Mononuclear cell (primary cell): Measurements from ENCODE around the gene MALT1. TPM values are rescaled to one million over a fixed set of nuclear protein-coding genes. Genes with fewer than 3 reads are reported as not detected.

Experiments used
- H3K27me3 ChIP-seq: 2 replicates; pipeline ENCODE4 v1.6.0; 2011; ENCODE audit warnings: low read length, control low read depth; ENCODE audit not compliant: insufficient read depth
- H3K4me1 ChIP-seq: 2 replicates; pipeline ENCODE4 v1.5.1; 2011; ENCODE audit warnings: mild to moderate bottlenecking, low read length, control low read depth; ENCODE audit not compliant: insufficient read depth
- H3K4me3 ChIP-seq: 2 replicates; pipeline ENCODE4 v1.5.1; 2011; ENCODE audit warnings: mild to moderate bottlenecking, low read length, moderate library complexity
- H3K9me3 ChIP-seq: 2 replicates; pipeline ENCODE4 v1.5.1; 2011; ENCODE audit warnings: low read depth, mild to moderate bottlenecking, control low read depth, low read length
- total RNA-seq: library from RNA; depleted of rRNA; stranded (reverse); fragments of >200 nt; gene quantifications from one replicate; pipeline ENCODE4 v1.2.3, GENCODE V29; 2012

The MALT1 gene
- total RNA-seq, 1 donor, result 127 TPM

- Histone ChIP-seq H3K4me3 (no peak overlapping the region), H3K9me3 (no peaks in the 10 kb centered on the region)
Measured at GRCh38 chr18:58668211-58668610, 3.1 kb upstream of the MALT1 start.

GRCh38 chr18:58668897-58669296, 2.4 kb upstream of the MALT1 start:
- H3K4me1 ChIP-seq, result peaks cover 35% of the 10 kb centered on the region
- H3K9me3 ChIP-seq, result no peaks in the 10 kb centered on the region
- no peaks in the 10 kb centered on the region for H3K27me3 ChIP-seq
- no peak overlapping the region for H3K4me3 ChIP-seq

More at GRCh38 chr18:58668211-58668610, 3.1 kb upstream of the MALT1 start:
- no peaks in the 10 kb centered on the region for H3K27me3 ChIP-seq
- peaks cover 28% of the 10 kb centered on the region for H3K4me1 ChIP-seq

- Histone ChIP-seq H3K27me3 (no peaks in the 10 kb centered on the region), H3K4me3 (no peak overlapping the region), H3K9me3 (no peaks in the 10 kb centered on the region), H3K4me1 (peaks cover 45% of the 10 kb centered on the region)
Measured at GRCh38 chr18:58669731-58670378, 1.4 kb upstream of the MALT1 start.

GRCh38 chr18:58670404-58671110, 708 bp upstream of the MALT1 start:
- H3K4me3 ChIP-seq, result peak overlapping the region; percentile 48
- H3K4me1 ChIP-seq, result peaks cover 51% of the 10 kb centered on the region
- H3K27me3 ChIP-seq, result no peaks in the 10 kb centered on the region
- no peaks in the 10 kb centered on the region for H3K9me3 ChIP-seq

- no peaks in the 10 kb centered on the region for H3K9me3 ChIP-seq
- peaks cover 59% of the 10 kb centered on the region for H3K4me1 ChIP-seq
- H3K27me3 ChIP-seq, result no peaks in the 10 kb centered on the region
- peak overlapping the region; percentile 77 for H3K4me3 ChIP-seq
Measured at GRCh38 chr18:58671632-58672564, 633 bp downstream of the MALT1 start.

- no peaks in the 10 kb centered on the region for H3K27me3 ChIP-seq
- no peaks in the 10 kb centered on the region for H3K9me3 ChIP-seq
- peaks cover 54% of the 10 kb centered on the region for H3K4me1 ChIP-seq
- H3K4me3 ChIP-seq, result no peak overlapping the region
Measured at GRCh38 chr18:58674159-58674558, 2.9 kb downstream of the MALT1 start.

- Histone ChIP-seq H3K9me3 (no peaks in the 10 kb centered on the region), H3K4me3 (no peak overlapping the region), H3K4me1 (peaks cover 50% of the 10 kb centered on the region), H3K27me3 (no peaks in the 10 kb centered on the region)
Measured at GRCh38 chr18:58674863-58675472, 3.7 kb downstream of the MALT1 start.

- Histone ChIP-seq H3K27me3 (no peaks in the 10 kb centered on the region), H3K4me3 (no peak overlapping the region), H3K9me3 (no peaks in the 10 kb centered on the region), H3K4me1 (peaks cover 40% of the 10 kb centered on the region)
Measured at GRCh38 chr18:58676270-58676669, 5.0 kb downstream of the MALT1 start.

- H3K4me1 ChIP-seq, result no peaks in the 10 kb centered on the region
- no peaks in the 10 kb centered on the region for H3K27me3 ChIP-seq
- H3K9me3 ChIP-seq, result no peaks in the 10 kb centered on the region
- no peak overlapping the region for H3K4me3 ChIP-seq
Measured at GRCh38 chr18:58682429-58683069, 11.3 kb downstream of the MALT1 start.

GRCh38 chr18:58687871-58688308, 16.6 kb downstream of the MALT1 start:
- Histone ChIP-seq H3K4me3 (no peak overlapping the region), H3K4me1 (peaks cover 29% of the 10 kb centered on the region), H3K27me3 (no peaks in the 10 kb centered on the region), H3K9me3 (no peaks in the 10 kb centered on the region)

GRCh38 chr18:58690259-58690658, 19.0 kb downstream of the MALT1 start:
- H3K27me3 ChIP-seq, result no peaks in the 10 kb centered on the region
- H3K4me3 ChIP-seq, result no peak overlapping the region
- H3K4me1 ChIP-seq, result peaks cover 41% of the 10 kb centered on the region
- no peaks in the 10 kb centered on the region for H3K9me3 ChIP-seq

GRCh38 chr18:58691256-58691655, 20.0 kb downstream of the MALT1 start:
- Histone ChIP-seq H3K4me3 (no peak overlapping the region), H3K9me3 (no peaks in the 10 kb centered on the region), H3K27me3 (no peaks in the 10 kb centered on the region), H3K4me1 (peaks cover 46% of the 10 kb centered on the region)

GRCh38 chr18:58692422-58693185, 21.3 kb downstream of the MALT1 start:
- no peaks in the 10 kb centered on the region for H3K27me3 ChIP-seq
- no peak overlapping the region for H3K4me3 ChIP-seq
- H3K9me3 ChIP-seq, result no peaks in the 10 kb centered on the region
- H3K4me1 ChIP-seq, result peaks cover 46% of the 10 kb centered on the region

- Histone ChIP-seq H3K4me3 (no peak overlapping the region), H3K27me3 (no peaks in the 10 kb centered on the region), H3K4me1 (peaks cover 33% of the 10 kb centered on the region), H3K9me3 (no peaks in the 10 kb centered on the region)
Measured at GRCh38 chr18:58694221-58694620, 23.0 kb downstream of the MALT1 start.
